Lung (tissue), 12 donors: ENCODE data around the gene TSPO2. TPM values are rescaled to one million over a fixed set of nuclear protein-coding genes. Genes with fewer than 3 reads are reported as not detected.

Experiments
- ATAC-seq: fragments of 200-7000 bp; cut with Tn5 transposase; one replicate; pipeline ENCODE4 v1.9.1; 2020; ENCODE audit warnings: moderate number of reproducible peaks; ENCODE audit not compliant: insufficient read depth, low FRiP score
- DNase-seq, 3 donors: peaks; one replicate each; pipeline ENCODE4 v3.0.0-alpha.2; 2013 to 2017
- H3K27ac ChIP-seq, 2 donors: one replicate each; pipeline ENCODE4 v1.5.1; 2013; ENCODE audit warnings: mild to moderate bottlenecking in 2 of 2, moderate library complexity in 2 of 2, control low read depth in 1 of 2, inconsistent platforms in 1 of 2, low read depth in 1 of 2, low read length in 1 of 2
- H3K27me3 ChIP-seq, 3 donors: one replicate each; pipeline ENCODE4 v1.5.1; 2013; ENCODE audit warnings: low read length in 2 of 3; ENCODE audit not compliant: control insufficient read depth in 3 of 3, insufficient read depth in 3 of 3
- H3K36me3 ChIP-seq, 4 donors: one replicate each; pipeline ENCODE4 v1.5.1; 2013; ENCODE audit warnings: low read length in 4 of 4, mild to moderate bottlenecking in 1 of 4, moderate library complexity in 1 of 4; ENCODE audit not compliant: control insufficient read depth in 4 of 4, insufficient read depth in 4 of 4
- H3K4me1 ChIP-seq, 5 donors: one replicate each; pipeline ENCODE4 v1.5.1; 2013; ENCODE audit warnings: low read length in 5 of 5, mild to moderate bottlenecking in 2 of 5, moderate library complexity in 1 of 5; ENCODE audit not compliant: control insufficient read depth in 5 of 5, insufficient read depth in 5 of 5
- H3K4me3 ChIP-seq: one replicate; pipeline ENCODE4 v1.5.1; 2013; ENCODE audit warnings: mild to moderate bottlenecking, control low read depth, moderate library complexity
- H3K9ac ChIP-seq, 2 donors: one replicate each; pipeline ENCODE4 v1.5.1; 2013; ENCODE audit warnings: low read length in 2 of 2, control low read depth in 1 of 2; ENCODE audit not compliant: insufficient read depth in 1 of 2
- H3K9me3 ChIP-seq, 4 donors: one replicate each; pipeline ENCODE4 v1.5.1; 2013; ENCODE audit warnings: low read length in 3 of 4, mild to moderate bottlenecking in 1 of 4, moderate library complexity in 1 of 4; ENCODE audit not compliant: control insufficient read depth in 4 of 4, insufficient read depth in 3 of 4
- WGBS, 2 donors: extraction: QIAGEN DNeasy Blood & Tissue Kit; methylation state at CpG; one replicate each; pipeline ENCODE4 v1.1.7; 2013; 5-methylcytosine and 5-hydroxymethylcytosine counted together
- polyA plus RNA-seq, 2 donors: library from polyadenylated mRNA; stranded (reverse); fragments of 200-250 nt; gene quantifications; one replicate each; pipeline ENCODE4 v1.2.1, GENCODE V29; 2013
- total RNA-seq, 2 donors: library from RNA; depleted of rRNA in 1 of 2; stranded (reverse); fragments of >200 nt in 1 of 2; gene quantifications; one replicate each; pipeline ENCODE4 v1.2.1, GENCODE V29; 2014 to 2021
- TF ChIP-seq, protein P1 (sequence below): IDR thresholded peaks from 2 replicates; pipeline ENCODE4 v1.5.1; 2012; ENCODE audit warnings: mild to moderate bottlenecking; ENCODE audit errors: control extremely low read depth, extremely low read depth
- donor health status: control.
- donor health status: control.
- donor health status: Bipolar disorder and iron deficiency.
- donor health status: healthy.
- donor health status: DM: yes; HTN: yes; CAD: no.

The TSPO2 gene
- total and polyA plus RNA-seq, 4 donors, result 0.07 to 0.57 TPM; not detected in 2

DNA sequence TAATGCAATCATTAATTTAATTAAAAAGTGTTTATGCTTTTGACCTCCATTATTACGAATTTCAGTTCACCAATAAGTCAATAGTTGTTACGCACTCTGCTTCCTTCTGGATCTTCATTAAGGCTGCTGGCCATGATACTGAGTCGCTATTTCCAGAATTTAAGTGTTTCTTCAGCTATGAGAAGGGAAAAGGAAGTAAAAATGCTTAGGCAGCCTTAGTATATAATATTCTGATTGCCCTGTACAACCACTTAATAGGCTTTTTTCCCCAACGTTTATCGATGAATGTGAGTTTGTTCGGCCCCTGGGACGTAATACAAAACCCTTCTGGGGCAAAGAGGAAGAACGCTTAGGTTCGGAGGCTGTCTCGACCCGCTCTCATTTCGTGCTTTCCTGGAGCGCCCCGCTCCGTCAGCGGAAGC, 29.2 kb downstream of the TSPO2 start:
- Histone ChIP-seq H3K36me3 (peaks cover 0 to 9% (median 4%) of the 10 kb centered on the region in 4 donors), H3K9ac (peak overlapping the region; percentile 93 to 97), H3K27me3 (no peaks in the 10 kb centered on the region), H3K9me3 (peaks cover 0 to 2% (median 0%) of the 10 kb centered on the region in 4 donors), H3K4me3 (peak overlapping the region; percentile 55), H3K27ac (peak overlapping the region; percentile 94 to 97), H3K4me1 (peaks cover 0 to 36% (median 15%) of the 10 kb centered on the region in 5 donors)
- DNase-seq, result no peak
- 0% methylated on average over 16 of the region's 16 CpGs for WGBS, 2 donors
- TF ChIP-seq, protein P1, sequence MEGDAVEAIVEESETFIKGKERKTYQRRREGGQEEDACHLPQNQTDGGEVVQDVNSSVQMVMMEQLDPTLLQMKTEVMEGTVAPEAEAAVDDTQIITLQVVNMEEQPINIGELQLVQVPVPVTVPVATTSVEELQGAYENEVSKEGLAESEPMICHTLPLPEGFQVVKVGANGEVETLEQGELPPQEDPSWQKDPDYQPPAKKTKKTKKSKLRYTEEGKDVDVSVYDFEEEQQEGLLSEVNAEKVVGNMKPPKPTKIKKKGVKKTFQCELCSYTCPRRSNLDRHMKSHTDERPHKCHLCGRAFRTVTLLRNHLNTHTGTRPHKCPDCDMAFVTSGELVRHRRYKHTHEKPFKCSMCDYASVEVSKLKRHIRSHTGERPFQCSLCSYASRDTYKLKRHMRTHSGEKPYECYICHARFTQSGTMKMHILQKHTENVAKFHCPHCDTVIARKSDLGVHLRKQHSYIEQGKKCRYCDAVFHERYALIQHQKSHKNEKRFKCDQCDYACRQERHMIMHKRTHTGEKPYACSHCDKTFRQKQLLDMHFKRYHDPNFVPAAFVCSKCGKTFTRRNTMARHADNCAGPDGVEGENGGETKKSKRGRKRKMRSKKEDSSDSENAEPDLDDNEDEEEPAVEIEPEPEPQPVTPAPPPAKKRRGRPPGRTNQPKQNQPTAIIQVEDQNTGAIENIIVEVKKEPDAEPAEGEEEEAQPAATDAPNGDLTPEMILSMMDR, result no peak
- ATAC-seq, result no peak

DNA sequence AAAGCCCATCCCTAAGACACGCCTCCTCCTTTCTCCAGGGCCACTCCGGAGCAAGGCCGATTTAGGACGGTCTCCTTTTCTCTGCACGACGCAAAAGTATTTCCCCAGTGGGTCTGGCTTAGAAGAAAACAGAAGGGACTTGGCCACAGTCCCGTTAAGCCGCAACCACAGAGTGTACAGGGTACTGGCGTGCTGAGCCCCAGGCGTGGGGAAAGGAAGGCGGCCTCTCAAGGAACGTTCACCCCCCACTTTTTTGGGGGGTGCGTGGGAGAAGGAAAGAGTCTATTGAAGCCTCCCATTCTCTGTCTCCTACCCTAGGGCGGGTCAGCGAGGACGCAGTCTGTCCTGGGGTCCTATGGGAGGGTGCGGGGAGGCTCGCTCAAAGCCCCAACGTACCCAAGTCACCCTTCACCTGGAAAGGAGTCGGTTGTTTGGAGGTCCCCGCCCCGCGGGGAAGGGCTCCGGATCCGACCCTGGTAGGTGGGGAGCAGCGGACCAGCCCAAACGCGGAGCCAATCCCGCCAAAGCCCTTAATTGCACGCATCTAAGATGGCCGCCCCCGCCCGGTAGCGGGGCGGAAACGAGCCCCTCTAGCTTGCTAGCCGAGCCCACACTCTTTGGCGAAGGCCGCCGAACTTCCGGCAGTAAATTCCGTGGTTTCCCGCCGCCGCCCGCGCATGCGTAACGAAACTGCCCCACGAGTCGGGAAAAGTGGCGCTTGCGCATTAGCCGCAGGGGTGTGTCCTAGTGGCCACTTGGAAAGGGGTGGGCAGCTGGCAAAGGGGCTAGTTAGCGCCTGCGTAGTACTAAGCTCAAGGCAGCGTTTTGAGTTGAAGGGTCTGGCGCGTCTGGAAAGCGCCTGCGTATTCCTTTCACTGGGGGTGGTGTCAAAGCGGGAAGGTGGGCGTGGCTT, 29.9 kb downstream of the TSPO2 start, which contains the start of gene OARD1:
TSS of gene OARD1 (minus strand) at position 434 of the 913 bp plus-strand sequence. CDS start 722 bp downstream, outside the sequence.
- H3K27ac ChIP-seq, result peak within 1 kb of the TSS; percentile 94 to 100
- ATAC-seq (peak; percentile 81), DNase-seq (peak; percentile 100)
- TF ChIP-seq, protein P1, result no peak
- no peaks in the 10 kb centered on the region for H3K27me3 ChIP-seq
- 0% methylated on average over 62 to 63 of the region's 63 CpGs for WGBS, 2 donors
- peaks cover 0 to 40% (median 15%) of the 10 kb centered on the region in 5 donors for H3K4me1 ChIP-seq
- H3K9me3 ChIP-seq, result peaks cover 0 to 2% (median 0%) of the 10 kb centered on the region in 4 donors
- peak within 1 kb of the TSS; percentile 93 to 97 for H3K9ac ChIP-seq
- peak within 1 kb of the TSS; percentile 98 for H3K4me3 ChIP-seq
- peaks cover 0 to 6% (median 4%) of the 10 kb centered on the region in 4 donors for H3K36me3 ChIP-seq

DNA sequence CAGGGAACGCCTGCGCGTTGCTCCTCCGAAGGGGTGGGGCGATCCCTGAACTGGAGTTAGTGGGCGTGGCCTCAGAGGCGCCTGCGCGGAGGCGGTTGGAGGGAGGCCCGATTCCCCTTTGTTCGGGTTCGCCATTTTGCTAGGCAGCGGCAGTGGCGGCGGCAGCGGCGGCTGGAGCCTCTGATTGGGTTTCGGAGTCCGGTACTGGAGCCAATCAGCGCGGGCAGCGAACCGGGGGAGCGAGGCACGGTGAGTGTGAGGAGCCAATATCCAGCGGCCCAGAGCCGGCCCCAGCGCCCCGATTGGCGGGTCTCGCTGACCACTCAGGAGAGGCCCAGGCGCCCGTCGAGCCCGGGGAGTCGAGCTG, 30.6 kb downstream of the TSPO2 start, which contains the start of gene NFYA:
TSS of gene NFYA (plus strand) at position 139 of the 367 bp plus-strand sequence. CDS start 6,116 bp downstream, outside the sequence.
- Histone ChIP-seq H3K4me1 (peaks cover 0 to 40% (median 15%) of the 10 kb centered on the region in 5 donors), H3K36me3 (peaks cover 0 to 5% (median 4%) of the 10 kb centered on the region in 4 donors), H3K9me3 (peaks cover 0 to 2% (median 0%) of the 10 kb centered on the region in 4 donors), H3K9ac (peak within 1 kb of the TSS; percentile 93 to 97), H3K4me3 (peak within 1 kb of the TSS; percentile 98), H3K27ac (peak within 1 kb of the TSS; percentile 94 to 100), H3K27me3 (no peaks in the 10 kb centered on the region)
- DNase-seq (no peak), ATAC-seq (peak; percentile 85)
- TF ChIP-seq, protein P1, result no peak
- 0% methylated on average over 30 to 37 of the region's 37 CpGs for WGBS, 2 donors
